ENCODE results near the gene PTPDC1.
"Not testable (repeated sequence)": the region's sequence is repeated elsewhere in the genome, so short reads cannot be mapped to it uniquely, and the experiment has no call there.

PTPDC1 gene

GRCh38 chr9:94085062-94085639 is 887 bp downstream of the PTPDC1 start:
- H3K9ac ChIP-seq (ENCODE audit: low read length in 5 of 5): no peak overlapping the region
- H3K27ac ChIP-seq (ENCODE audit: low read depth, low read length): no peak overlapping the region
- peaks cover 0 to 10% (median 8%) of the 10 kb centered on the region in 5 donors for H3K36me3 ChIP-seq (ENCODE audit: control insufficient read depth in 5 of 5, insufficient read depth in 5 of 5, low read length in 5 of 5)
- no peak overlapping the region for H3K4me3 ChIP-seq (ENCODE audit: low read depth in 1 of 5, low read length in 5 of 5)
- H3K9me3 ChIP-seq (ENCODE audit: control insufficient read depth in 5 of 5, low read length in 5 of 5): no peaks in the 10 kb centered on the region
- no peaks in the 10 kb centered on the region for H3K4me1 ChIP-seq (ENCODE audit: control insufficient read depth in 5 of 5, insufficient read depth in 5 of 5, low read length in 5 of 5)
- H3K27me3 ChIP-seq (ENCODE audit: control insufficient read depth in 5 of 5, insufficient read depth in 4 of 5, low read length in 5 of 5): no peaks in the 10 kb centered on the region

- no peak overlapping the region for H3K27ac ChIP-seq (ENCODE audit: low read depth, low read length)
- H3K9ac ChIP-seq (ENCODE audit: low read length in 5 of 5): no peak overlapping the region
- no peak overlapping the region for H3K4me3 ChIP-seq (ENCODE audit: low read depth in 1 of 5, low read length in 5 of 5)
- H3K36me3 ChIP-seq (ENCODE audit: control insufficient read depth in 5 of 5, insufficient read depth in 5 of 5, low read length in 5 of 5): peaks cover 0 to 10% (median 8%) of the 10 kb centered on the region in 5 donors
- no peaks in the 10 kb centered on the region for H3K9me3 ChIP-seq (ENCODE audit: control insufficient read depth in 5 of 5, low read length in 5 of 5)
- H3K27me3 ChIP-seq (ENCODE audit: control insufficient read depth in 5 of 5, insufficient read depth in 4 of 5, low read length in 5 of 5): no peaks in the 10 kb centered on the region
- no peaks in the 10 kb centered on the region for H3K4me1 ChIP-seq (ENCODE audit: control insufficient read depth in 5 of 5, insufficient read depth in 5 of 5, low read length in 5 of 5)
Observed at GRCh38 chr9:94086486-94087345, 2.5 kb downstream of the PTPDC1 start.

- H3K27ac ChIP-seq (ENCODE audit: low read depth, low read length): not testable (repeated sequence)
Observed at GRCh38 chr9:94094219-94095145, 10.2 kb downstream of the PTPDC1 start.

GRCh38 chr9:94096819-94097577 is 12.7 kb downstream of the PTPDC1 start:
- Histone ChIP-seq H3K36me3 (ENCODE audit: control insufficient read depth in 5 of 5, insufficient read depth in 5 of 5, low read length in 5 of 5) (peaks cover 10 to 23% (median 14%) of the 10 kb centered on the region in 5 donors), H3K4me3 (ENCODE audit: low read depth in 1 of 5, low read length in 5 of 5) (no peak overlapping the region), H3K27ac (ENCODE audit: low read depth, low read length) (no peak overlapping the region), H3K9ac (ENCODE audit: low read length in 5 of 5) (no peak overlapping the region), H3K9me3 (ENCODE audit: control insufficient read depth in 5 of 5, low read length in 5 of 5) (no peaks in the 10 kb centered on the region), H3K27me3 (ENCODE audit: control insufficient read depth in 5 of 5, insufficient read depth in 4 of 5, low read length in 5 of 5) (no peaks in the 10 kb centered on the region), H3K4me1 (ENCODE audit: control insufficient read depth in 5 of 5, insufficient read depth in 5 of 5, low read length in 5 of 5) (no peaks in the 10 kb centered on the region)

More at GRCh38 chr9:94094219-94095145, 10.2 kb downstream of the PTPDC1 start:
- not testable (repeated sequence) for H3K27me3 ChIP-seq (ENCODE audit: control insufficient read depth in 5 of 5, insufficient read depth in 4 of 5, low read length in 5 of 5); H3K4me1 ChIP-seq (ENCODE audit: control insufficient read depth in 5 of 5, insufficient read depth in 5 of 5, low read length in 5 of 5); H3K4me3 ChIP-seq (ENCODE audit: low read depth in 1 of 5, low read length in 5 of 5); H3K9ac ChIP-seq (ENCODE audit: low read length in 5 of 5); H3K9me3 ChIP-seq (ENCODE audit: control insufficient read depth in 5 of 5, low read length in 5 of 5)
- peaks cover 10 to 23% (median 14%) of the 10 kb centered on the region in 5 donors for H3K36me3 ChIP-seq (ENCODE audit: control insufficient read depth in 5 of 5, insufficient read depth in 5 of 5, low read length in 5 of 5)

GRCh38 chr9:94097788-94098414 is 13.6 kb downstream of the PTPDC1 start:
- no peak overlapping the region for H3K9ac ChIP-seq (ENCODE audit: low read length in 5 of 5)
- H3K27ac ChIP-seq (ENCODE audit: low read depth, low read length): no peak overlapping the region
- H3K4me3 ChIP-seq (ENCODE audit: low read depth in 1 of 5, low read length in 5 of 5): no peak overlapping the region
- H3K4me1 ChIP-seq (ENCODE audit: control insufficient read depth in 5 of 5, insufficient read depth in 5 of 5, low read length in 5 of 5): no peaks in the 10 kb centered on the region
- peaks cover 10 to 24% (median 14%) of the 10 kb centered on the region in 5 donors for H3K36me3 ChIP-seq (ENCODE audit: control insufficient read depth in 5 of 5, insufficient read depth in 5 of 5, low read length in 5 of 5)
- no peaks in the 10 kb centered on the region for H3K9me3 ChIP-seq (ENCODE audit: control insufficient read depth in 5 of 5, low read length in 5 of 5)
- no peaks in the 10 kb centered on the region for H3K27me3 ChIP-seq (ENCODE audit: control insufficient read depth in 5 of 5, insufficient read depth in 4 of 5, low read length in 5 of 5)

DNA sequence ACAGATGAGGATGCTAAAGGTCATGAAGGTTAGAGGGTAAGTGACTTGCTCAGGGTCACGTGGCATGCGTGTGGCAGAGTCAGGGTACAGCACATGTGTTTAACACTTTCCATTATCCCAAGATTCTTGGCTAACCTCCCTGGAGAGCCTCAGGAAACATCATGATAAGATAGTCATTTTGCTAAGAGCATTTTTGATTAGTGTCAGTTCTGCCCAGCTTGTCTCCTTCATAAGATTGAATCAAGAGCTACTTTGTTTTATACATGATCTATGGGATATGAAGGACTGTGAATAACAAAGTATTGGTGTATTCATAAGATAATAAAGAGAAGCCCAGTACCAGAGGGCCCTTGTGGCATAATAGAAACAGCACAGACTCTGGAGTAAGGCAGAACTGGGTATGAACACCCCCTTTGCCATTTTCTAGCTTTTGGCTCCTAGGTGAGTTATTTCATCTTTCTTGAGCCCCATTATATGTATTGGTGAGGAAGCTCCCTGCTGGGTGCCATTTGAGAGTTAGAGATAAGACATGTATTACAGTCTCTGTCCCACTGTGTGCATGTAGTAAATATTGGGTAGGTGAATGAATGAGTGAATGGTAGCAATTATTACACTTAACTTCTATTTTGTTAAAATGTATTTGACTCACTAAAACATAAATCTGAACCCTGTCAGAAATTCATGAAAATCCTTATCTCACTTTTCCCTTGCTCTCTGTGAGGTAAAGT is 16.1 kb downstream of the PTPDC1 start:
- Histone ChIP-seq H3K9ac (ENCODE audit: low read length in 5 of 5) (no peak overlapping the region), H3K27ac (ENCODE audit: low read depth, low read length) (no peak overlapping the region), H3K9me3 (ENCODE audit: control insufficient read depth in 5 of 5, low read length in 5 of 5) (no peaks in the 10 kb centered on the region), H3K36me3 (ENCODE audit: control insufficient read depth in 5 of 5, insufficient read depth in 5 of 5, low read length in 5 of 5) (peaks cover 6 to 23% (median 14%) of the 10 kb centered on the region in 5 donors), H3K4me1 (ENCODE audit: control insufficient read depth in 5 of 5, insufficient read depth in 5 of 5, low read length in 5 of 5) (no peaks in the 10 kb centered on the region), H3K4me3 (ENCODE audit: low read depth in 1 of 5, low read length in 5 of 5) (no peak overlapping the region), H3K27me3 (ENCODE audit: control insufficient read depth in 5 of 5, insufficient read depth in 4 of 5, low read length in 5 of 5) (no peaks in the 10 kb centered on the region)

- Histone ChIP-seq H3K9ac (ENCODE audit: low read length in 5 of 5) (no peak overlapping the region), H3K36me3 (ENCODE audit: control insufficient read depth in 5 of 5, insufficient read depth in 5 of 5, low read length in 5 of 5) (peaks cover 0 to 18% (median 13%) of the 10 kb centered on the region in 5 donors), H3K9me3 (ENCODE audit: control insufficient read depth in 5 of 5, low read length in 5 of 5) (no peaks in the 10 kb centered on the region), H3K4me3 (ENCODE audit: low read depth in 1 of 5, low read length in 5 of 5) (no peak overlapping the region), H3K4me1 (ENCODE audit: control insufficient read depth in 5 of 5, insufficient read depth in 5 of 5, low read length in 5 of 5) (no peaks in the 10 kb centered on the region), H3K27ac (ENCODE audit: low read depth, low read length) (no peak overlapping the region), H3K27me3 (ENCODE audit: control insufficient read depth in 5 of 5, insufficient read depth in 4 of 5, low read length in 5 of 5) (no peaks in the 10 kb centered on the region)
Observed at GRCh38 chr9:94101162-94101853, 17.0 kb downstream of the PTPDC1 start.

DNA sequence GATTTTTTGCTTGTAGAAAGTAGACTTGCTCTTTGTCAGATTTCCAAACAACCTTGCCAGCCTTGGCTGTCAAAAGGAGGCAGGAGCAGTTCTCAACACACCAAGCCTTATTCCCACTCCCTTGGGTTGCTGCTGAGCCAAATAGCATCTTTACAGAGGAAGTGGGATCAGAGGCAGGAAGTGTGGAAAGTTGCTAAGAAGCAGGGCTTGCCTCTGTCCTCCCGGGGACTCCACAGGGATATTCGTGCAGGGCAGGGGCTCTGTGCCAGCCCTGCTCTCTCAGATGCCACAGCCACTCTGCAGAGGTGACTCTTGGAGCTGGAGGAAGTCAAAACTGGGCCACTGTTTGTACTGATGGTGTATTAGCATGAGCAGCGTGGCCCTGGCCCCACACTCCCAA is 24.3 kb downstream of the PTPDC1 start:
- H3K27me3 ChIP-seq (ENCODE audit: control insufficient read depth in 5 of 5, insufficient read depth in 4 of 5, low read length in 5 of 5): no peaks in the 10 kb centered on the region
- no peak overlapping the region for H3K27ac ChIP-seq (ENCODE audit: low read depth, low read length)
- H3K36me3 ChIP-seq (ENCODE audit: control insufficient read depth in 5 of 5, insufficient read depth in 5 of 5, low read length in 5 of 5): peaks cover 0 to 2% (median 0%) of the 10 kb centered on the region in 5 donors
- H3K9me3 ChIP-seq (ENCODE audit: control insufficient read depth in 5 of 5, low read length in 5 of 5): no peaks in the 10 kb centered on the region
- no peak overlapping the region for H3K9ac ChIP-seq (ENCODE audit: low read length in 5 of 5)
- peaks cover 0 to 17% (median 10%) of the 10 kb centered on the region in 5 donors for H3K4me1 ChIP-seq (ENCODE audit: control insufficient read depth in 5 of 5, insufficient read depth in 5 of 5, low read length in 5 of 5)
- no peak overlapping the region for H3K4me3 ChIP-seq (ENCODE audit: low read depth in 1 of 5, low read length in 5 of 5)

All from subcutaneous abdominal adipose tissue (tissue), 5 donors.